ENCODE data around the gene CELSR1. TPM values are rescaled to one million over a fixed set of nuclear protein-coding genes. Genes with fewer than 3 reads are reported as not detected.

CELSR1 gene
- total and polyA plus RNA-seq, 2 donors (not counting 1 experiment from before 2014, with no cell fraction given) = 30.2 to 34.8 TPM

DNA sequence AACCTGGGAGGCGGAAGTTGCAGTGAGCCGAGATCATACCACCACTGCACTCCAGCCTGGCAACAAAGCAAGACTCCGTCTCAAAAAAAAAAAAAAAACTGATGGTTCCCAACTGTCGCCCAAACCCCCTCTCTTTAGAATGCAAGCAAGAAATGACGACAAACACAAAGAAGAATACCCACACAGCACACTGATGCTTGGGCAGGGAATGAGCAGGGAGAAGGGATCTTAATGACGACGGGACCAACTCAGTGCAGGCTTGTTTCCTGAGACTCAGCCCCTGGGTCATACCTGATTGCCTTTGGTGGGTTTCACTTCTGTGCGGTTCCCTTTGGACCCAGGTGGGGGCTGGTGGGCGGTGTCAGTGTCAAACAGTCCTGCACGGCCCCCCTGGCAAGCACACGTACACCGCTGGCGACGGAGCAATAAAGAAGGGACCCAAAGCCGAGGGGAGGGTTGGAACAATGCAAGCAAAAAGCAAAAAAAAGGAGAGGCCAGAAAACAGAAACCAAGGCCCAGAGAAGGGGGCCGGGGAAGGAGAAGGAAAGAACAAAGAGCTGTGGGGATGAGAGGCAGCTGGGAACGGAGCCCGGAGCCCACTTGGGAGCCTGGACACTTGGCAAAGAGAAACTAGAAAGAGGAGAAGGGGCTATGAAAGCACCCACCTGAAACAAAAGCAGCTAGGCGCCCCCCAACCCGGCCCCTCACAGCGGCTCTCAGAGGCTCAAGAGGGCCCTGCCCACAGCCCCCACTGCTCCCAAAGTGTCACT is 99.6 kb downstream of the CELSR1 start:
- Mint-ChIP-seq H3K27me3 (no peaks in the 10 kb centered on the region), H3K27ac (no peak overlapping the region), H3K9me3 (ENCODE audit: insufficient read depth) (no peaks in the 10 kb centered on the region), H3K4me3 (no peak overlapping the region), H3K4me1 (peaks cover 10% of the 10 kb centered on the region)
- no peak overlapping the region for H3K27ac ChIP-seq (ENCODE audit: low read length in 2 of 2)
- H3K4me1 ChIP-seq (ENCODE audit: control insufficient read depth in 2 of 2, insufficient read depth in 2 of 2, low read length in 2 of 2) = peaks cover 12 to 22% of the 10 kb centered on the region in 2 donors
- ATAC-seq (ENCODE audit: low read depth) = no peak
- no peak overlapping the region for H3K4me3 ChIP-seq (ENCODE audit: control extremely low read depth in 1 of 5, extremely low read depth in 1 of 5, insufficient read depth in 1 of 5, low read depth in 2 of 5, low read length in 4 of 5)
- no peaks in the 10 kb centered on the region for H3K9me3 ChIP-seq (ENCODE audit: control extremely low read depth in 1 of 3, control insufficient read depth in 2 of 3, insufficient read depth in 1 of 3, low read length in 2 of 3)
- H2AFZ ChIP-seq (ENCODE audit: insufficient read depth, low read depth, low read length, poor library complexity, severe bottlenecking) = no peak overlapping the region
- POLR2A ChIA-PET = no interaction called here
- H4K20me1 ChIP-seq (ENCODE audit: control insufficient read depth, insufficient read depth, low read length, poor library complexity, severe bottlenecking) = no peaks in the 10 kb centered on the region
- TF ChIP-seq, protein P1, sequence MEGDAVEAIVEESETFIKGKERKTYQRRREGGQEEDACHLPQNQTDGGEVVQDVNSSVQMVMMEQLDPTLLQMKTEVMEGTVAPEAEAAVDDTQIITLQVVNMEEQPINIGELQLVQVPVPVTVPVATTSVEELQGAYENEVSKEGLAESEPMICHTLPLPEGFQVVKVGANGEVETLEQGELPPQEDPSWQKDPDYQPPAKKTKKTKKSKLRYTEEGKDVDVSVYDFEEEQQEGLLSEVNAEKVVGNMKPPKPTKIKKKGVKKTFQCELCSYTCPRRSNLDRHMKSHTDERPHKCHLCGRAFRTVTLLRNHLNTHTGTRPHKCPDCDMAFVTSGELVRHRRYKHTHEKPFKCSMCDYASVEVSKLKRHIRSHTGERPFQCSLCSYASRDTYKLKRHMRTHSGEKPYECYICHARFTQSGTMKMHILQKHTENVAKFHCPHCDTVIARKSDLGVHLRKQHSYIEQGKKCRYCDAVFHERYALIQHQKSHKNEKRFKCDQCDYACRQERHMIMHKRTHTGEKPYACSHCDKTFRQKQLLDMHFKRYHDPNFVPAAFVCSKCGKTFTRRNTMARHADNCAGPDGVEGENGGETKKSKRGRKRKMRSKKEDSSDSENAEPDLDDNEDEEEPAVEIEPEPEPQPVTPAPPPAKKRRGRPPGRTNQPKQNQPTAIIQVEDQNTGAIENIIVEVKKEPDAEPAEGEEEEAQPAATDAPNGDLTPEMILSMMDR (IDR thresholded peaks at IDR 0.05) = no peak
- no peak for TF ChIP-seq EZH2 (IDR thresholded peaks at IDR 0.05; ENCODE audit: borderline replicate concordance, insufficient read depth, low read depth, low read length, poor library complexity, severe bottlenecking)
- no peak overlapping the region for H3K9ac ChIP-seq (ENCODE audit: low read length)
- CTCF ChIA-PET = interaction anchor here (1.6 kb wide), 1 partner anchor 104 kb away, joined by 4 read pairs; no protein-coding TSS in a partner anchor
- intact Hi-C loops (cut with micrococcal nuclease) = loop anchor here (10.0 kb wide), 1 partner anchor 73 kb away; no protein-coding TSS in a partner anchor
- no peak for DNase-seq
- H3K79me2 ChIP-seq (ENCODE audit: control insufficient read depth, insufficient read depth, low read length) = peaks cover 6% of the 10 kb centered on the region
- no peak overlapping the region for H3K4me2 ChIP-seq (replicated peaks; ENCODE audit: low read depth, low read length, poor library complexity, severe bottlenecking)
- no peaks in the 10 kb centered on the region for H3K27me3 ChIP-seq (replicated peaks in 1 of 4; ENCODE audit: control extremely low read depth in 1 of 4, control insufficient read depth in 3 of 4, insufficient read depth in 4 of 4, low read length in 3 of 4)
- 78% methylated on average over 11 of the region's 21 CpGs for WGBS (ENCODE audit: insufficient coverage)
- no peaks in the 10 kb centered on the region for H3K36me3 ChIP-seq (replicated peaks in 1 of 2; ENCODE audit: control extremely low read depth in 1 of 2, control insufficient read depth in 1 of 2, extremely low read depth in 1 of 2, insufficient read depth in 2 of 2, low read length in 1 of 2)

DNA sequence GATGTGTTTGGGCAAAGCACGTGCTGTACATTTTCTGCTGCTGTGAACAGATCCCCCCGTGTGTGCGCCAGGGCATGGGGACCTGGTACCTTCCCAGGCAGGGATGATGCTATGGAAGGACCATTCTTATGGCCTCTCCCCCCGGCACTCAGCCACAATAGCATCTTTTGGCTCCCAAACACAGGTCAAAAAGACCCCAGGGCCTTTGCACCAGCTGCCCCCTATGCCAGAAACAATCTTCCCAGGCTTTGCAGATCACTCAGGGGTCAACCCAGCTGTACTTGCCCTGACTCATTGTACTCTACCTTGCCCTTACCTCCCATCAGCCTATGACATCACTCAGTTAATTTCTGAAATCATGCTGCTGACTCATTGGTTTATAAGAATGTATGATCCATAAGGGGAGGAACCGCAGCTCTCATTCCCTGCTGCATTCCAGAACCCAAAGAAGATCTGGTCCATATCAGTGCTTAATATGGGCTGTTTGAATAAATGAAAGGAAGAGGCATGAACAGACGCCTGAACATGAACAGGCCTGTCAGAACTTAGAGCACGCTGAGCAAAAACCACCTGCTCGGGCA is 100.7 kb downstream of the CELSR1 start:
- intact Hi-C loops (cut with micrococcal nuclease) = loop anchor here (10.0 kb wide), 1 partner anchor 72 kb away; no protein-coding TSS in a partner anchor
- H3K4me3 ChIP-seq (ENCODE audit: control extremely low read depth in 1 of 5, extremely low read depth in 1 of 5, insufficient read depth in 1 of 5, low read depth in 2 of 5, low read length in 4 of 5) = no peak overlapping the region
- no peak for ATAC-seq (ENCODE audit: low read depth)
- no peaks in the 10 kb centered on the region for H4K20me1 ChIP-seq (ENCODE audit: control insufficient read depth, insufficient read depth, low read length, poor library complexity, severe bottlenecking)
- H3K4me2 ChIP-seq (replicated peaks; ENCODE audit: low read depth, low read length, poor library complexity, severe bottlenecking) = no peak overlapping the region
- peaks cover 18 to 32% of the 10 kb centered on the region in 2 donors for H3K4me1 ChIP-seq (ENCODE audit: control insufficient read depth in 2 of 2, insufficient read depth in 2 of 2, low read length in 2 of 2)
- peaks cover 22% of the 10 kb centered on the region for H3K4me1 Mint-ChIP-seq
- TF ChIP-seq EZH2 (IDR thresholded peaks at IDR 0.05; ENCODE audit: borderline replicate concordance, insufficient read depth, low read depth, low read length, poor library complexity, severe bottlenecking) = no peak
- TF ChIP-seq, protein P1 (IDR thresholded peaks at IDR 0.05) = no peak
- H3K27me3 Mint-ChIP-seq = no peaks in the 10 kb centered on the region
- H3K27me3 ChIP-seq (replicated peaks in 1 of 4; ENCODE audit: control extremely low read depth in 1 of 4, control insufficient read depth in 3 of 4, insufficient read depth in 4 of 4, low read length in 3 of 4) = no peaks in the 10 kb centered on the region
- no peak overlapping the region for H3K27ac Mint-ChIP-seq
- WGBS (ENCODE audit: insufficient coverage) = 97% methylated on average over 6 of the region's 8 CpGs
- no peaks in the 10 kb centered on the region for H3K36me3 ChIP-seq (replicated peaks in 1 of 2; ENCODE audit: control extremely low read depth in 1 of 2, control insufficient read depth in 1 of 2, extremely low read depth in 1 of 2, insufficient read depth in 2 of 2, low read length in 1 of 2)
- ChIA-PET CTCF (no interaction called here), POLR2A (no interaction called here)
- no peak overlapping the region for H3K4me3 Mint-ChIP-seq
- H2AFZ ChIP-seq (ENCODE audit: insufficient read depth, low read depth, low read length, poor library complexity, severe bottlenecking) = no peak overlapping the region
- H3K27ac ChIP-seq (ENCODE audit: low read length in 2 of 2) = no peak overlapping the region
- H3K9me3 Mint-ChIP-seq (ENCODE audit: insufficient read depth) = no peaks in the 10 kb centered on the region
- no peak overlapping the region for H3K9ac ChIP-seq (ENCODE audit: low read length)
- no peaks in the 10 kb centered on the region for H3K9me3 ChIP-seq (ENCODE audit: control extremely low read depth in 1 of 3, control insufficient read depth in 2 of 3, insufficient read depth in 1 of 3, low read length in 2 of 3)
- no peak for DNase-seq
- H3K79me2 ChIP-seq (ENCODE audit: control insufficient read depth, insufficient read depth, low read length) = peaks cover 18% of the 10 kb centered on the region
